ENCODE results near the gene NOVA1. TPM values are rescaled to one million over a fixed set of nuclear protein-coding genes. Genes with fewer than 3 reads are reported as not detected.

NOVA1 gene
- total and polyA plus RNA-seq, 2 of the 4 experiments (the other 2 are of a cell fraction): 0.90 to 3.0 TPM

DNA sequence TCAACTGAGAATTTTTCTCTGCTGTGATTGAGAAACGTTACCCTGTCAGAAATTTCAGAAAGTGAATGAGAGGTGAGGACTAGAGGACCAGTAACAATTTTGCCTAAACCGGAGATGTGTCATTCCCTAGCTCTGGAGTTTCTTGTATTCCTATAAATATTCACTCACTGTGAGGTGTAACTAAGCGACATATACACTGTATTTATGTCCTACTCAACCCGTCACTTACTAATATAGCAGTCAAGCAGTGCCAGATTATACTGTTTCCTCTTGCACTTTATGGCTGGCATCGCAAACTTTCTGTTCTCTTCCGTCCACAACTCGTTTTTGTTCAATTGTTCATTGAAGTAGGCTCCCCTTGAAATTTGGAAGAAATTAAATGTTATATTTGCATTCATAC, 192.9 kb downstream of the NOVA1 start:
- CTCF ChIA-PET: interaction anchor here (0.6 kb wide), 1 partner anchor 254 kb away, joined by 5 read pairs; no protein-coding TSS in a partner anchor
- in situ Hi-C loops (cut with MboI; ENCODE audit: low sequenced_read_pairs): no loop called here
- H3K4me1 ChIP-seq (ENCODE audit: control insufficient read depth, insufficient read depth, low read length): no peaks in the 10 kb centered on the region
- no peak overlapping the region for H4K8ac ChIP-seq (ENCODE audit: low read depth in 2 of 2, low read length in 2 of 2)
- no peak overlapping the region for H2BK120ac ChIP-seq (ENCODE audit: low read depth, low read length)
- H3K4ac ChIP-seq (ENCODE audit: low read depth, low read length): no peak overlapping the region
- no peaks in the 10 kb centered on the region for H3K36me3 ChIP-seq (ENCODE audit: control insufficient read depth, insufficient read depth, low read length)
- H2BK5ac ChIP-seq (ENCODE audit: low read depth, low read length, poor library complexity, severe bottlenecking): no peak overlapping the region
- no TSS peak for BruUV-seq (replicated peaks)
- H3K9me1 ChIP-seq (ENCODE audit: insufficient read depth, low read length): no peaks in the 10 kb centered on the region
- no peak overlapping the region for H3K23ac ChIP-seq (ENCODE audit: low read depth, low read length)
- H3K18ac ChIP-seq (ENCODE audit: low read depth, low read length): no peak overlapping the region
- DNase-seq: no peak
- dilution Hi-C loops (cut with HindIII; ENCODE audit: low sequenced_read_pairs, unreplicated experiment): no loop called here
- H3K4me2 ChIP-seq (ENCODE audit: low read depth, low read length): no peak overlapping the region
- H3K9me3 ChIP-seq (ENCODE audit: control insufficient read depth, insufficient read depth, low read length): no peaks in the 10 kb centered on the region
- H3K27ac ChIP-seq (ENCODE audit: insufficient read depth, low read length): no peak overlapping the region
- H3K4me3 ChIP-seq (ENCODE audit: insufficient read depth, low read depth, low read length): no peak overlapping the region
- H3K79me1 ChIP-seq (ENCODE audit: low read depth in 1 of 2, low read length in 2 of 2): no peaks in the 10 kb centered on the region
- WGBS, 2 experiments (ENCODE audit: extremely low coverage in 2 of 2, insufficient read length in 1 of 2): no CpG with 5 or more reads among the region's 7 CpGs
- no peak overlapping the region for H2AFZ ChIP-seq (replicated peaks; ENCODE audit: low read length, poor library complexity)
- H4K20me1 ChIP-seq (ENCODE audit: insufficient read depth, low read length): no peaks in the 10 kb centered on the region
- no peaks in the 10 kb centered on the region; the same call in 1 of the 2 replicates for H3K27me3 ChIP-seq (ENCODE audit: control insufficient read depth, insufficient read depth, low read length)
- POLR2A ChIA-PET (ENCODE audit: unreplicated experiment): no interaction called here
- H3K9ac ChIP-seq (ENCODE audit: low read depth, low read length): no peak overlapping the region
- no peak overlapping the region for H2BK20ac ChIP-seq (ENCODE audit: low read depth, low read length)
- no peak for ATAC-seq (ENCODE audit: low read depth)
- H2AK9ac ChIP-seq (replicated peaks; ENCODE audit: low read depth, low read length, poor library complexity): no peak overlapping the region
- H2BK15ac ChIP-seq (ENCODE audit: low read depth, low read length): no peak overlapping the region
- no peak overlapping the region for H3K14ac ChIP-seq (replicated peaks; ENCODE audit: low read depth, low read length)
- H4K5ac ChIP-seq (ENCODE audit: low read depth, low read length): no peak overlapping the region
- TF ChIP-seq MAFK (IDR thresholded peaks at IDR 0.05; ENCODE audit: low read depth, low read length): no peak
- no peak for TF ChIP-seq RAD21 (IDR thresholded peaks at IDR 0.05; ENCODE audit: low read length)
- TF ChIP-seq NFE2L2 (IDR thresholded peaks at IDR 0.05; ENCODE audit: low read depth, low read length): no peak
- no peak for TF ChIP-seq MAZ (IDR thresholded peaks at IDR 0.05; ENCODE audit: borderline replicate concordance, low read depth, low read length)
- no peak for TF ChIP-seq SMC3 (IDR thresholded peaks at IDR 0.05; ENCODE audit: low read depth, low read length)
- TF ChIP-seq, protein P1, sequence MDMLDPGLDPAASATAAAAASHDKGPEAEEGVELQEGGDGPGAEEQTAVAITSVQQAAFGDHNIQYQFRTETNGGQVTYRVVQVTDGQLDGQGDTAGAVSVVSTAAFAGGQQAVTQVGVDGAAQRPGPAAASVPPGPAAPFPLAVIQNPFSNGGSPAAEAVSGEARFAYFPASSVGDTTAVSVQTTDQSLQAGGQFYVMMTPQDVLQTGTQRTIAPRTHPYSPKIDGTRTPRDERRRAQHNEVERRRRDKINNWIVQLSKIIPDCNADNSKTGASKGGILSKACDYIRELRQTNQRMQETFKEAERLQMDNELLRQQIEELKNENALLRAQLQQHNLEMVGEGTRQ (IDR thresholded peaks at IDR 0.05; ENCODE audit: low read depth, low read length): no peak
- TF ChIP-seq FOS (IDR thresholded peaks at IDR 0.05; ENCODE audit: low read depth, low read length): no peak
- TF ChIP-seq CEBPB (IDR thresholded peaks at IDR 0.05; ENCODE audit: low read depth, low read length): no peak
- H3K56ac ChIP-seq (ENCODE audit: extremely low read depth, insufficient read depth, low read length): no peak overlapping the region
- H2AK5ac ChIP-seq (ENCODE audit: low read depth, low read length): no peak overlapping the region
- H4K91ac ChIP-seq (ENCODE audit: insufficient read depth, low read depth, low read length): no peak overlapping the region
- intact Hi-C loops (cut with micrococcal nuclease): no loop called here
